ENCODE results near the gene ERI3. TPM values are rescaled to one million over a fixed set of nuclear protein-coding genes. Genes with fewer than 3 reads are reported as not detected.

Gene ERI3
- total RNA-seq, 1 donor, result 52.8 TPM

- H3K79me2 ChIP-seq (ENCODE audit: insufficient read depth, low read length), result no peaks in the 10 kb centered on the region
- no peaks in the 10 kb centered on the region for H3K9me3 ChIP-seq (ENCODE audit: low read depth, low read length)
- H3K4me1 ChIP-seq (ENCODE audit: insufficient read depth, low read length), result no peaks in the 10 kb centered on the region
- TF ChIP-seq, protein P1, sequence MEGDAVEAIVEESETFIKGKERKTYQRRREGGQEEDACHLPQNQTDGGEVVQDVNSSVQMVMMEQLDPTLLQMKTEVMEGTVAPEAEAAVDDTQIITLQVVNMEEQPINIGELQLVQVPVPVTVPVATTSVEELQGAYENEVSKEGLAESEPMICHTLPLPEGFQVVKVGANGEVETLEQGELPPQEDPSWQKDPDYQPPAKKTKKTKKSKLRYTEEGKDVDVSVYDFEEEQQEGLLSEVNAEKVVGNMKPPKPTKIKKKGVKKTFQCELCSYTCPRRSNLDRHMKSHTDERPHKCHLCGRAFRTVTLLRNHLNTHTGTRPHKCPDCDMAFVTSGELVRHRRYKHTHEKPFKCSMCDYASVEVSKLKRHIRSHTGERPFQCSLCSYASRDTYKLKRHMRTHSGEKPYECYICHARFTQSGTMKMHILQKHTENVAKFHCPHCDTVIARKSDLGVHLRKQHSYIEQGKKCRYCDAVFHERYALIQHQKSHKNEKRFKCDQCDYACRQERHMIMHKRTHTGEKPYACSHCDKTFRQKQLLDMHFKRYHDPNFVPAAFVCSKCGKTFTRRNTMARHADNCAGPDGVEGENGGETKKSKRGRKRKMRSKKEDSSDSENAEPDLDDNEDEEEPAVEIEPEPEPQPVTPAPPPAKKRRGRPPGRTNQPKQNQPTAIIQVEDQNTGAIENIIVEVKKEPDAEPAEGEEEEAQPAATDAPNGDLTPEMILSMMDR (IDR thresholded peaks at IDR 0.05; ENCODE audit: extremely low read depth, low read depth, low read length), result no peak
- H2AFZ ChIP-seq (ENCODE audit: low read length), result no peak overlapping the region
- no peak overlapping the region for H3K4me2 ChIP-seq (ENCODE audit: insufficient read depth, low read length)
- H3K4me3 ChIP-seq (ENCODE audit: insufficient read depth, low read length), result no peak overlapping the region
- no peaks in the 10 kb centered on the region for H3K27me3 ChIP-seq (ENCODE audit: insufficient read depth, low read length)
- H4K20me1 ChIP-seq (ENCODE audit: insufficient read depth, low read length), result peaks cover 48% of the 10 kb centered on the region
- no peak for DNase-seq (ENCODE audit: insufficient read length, low spot score, missing footprints)
- peaks cover 4% of the 10 kb centered on the region for H3K36me3 ChIP-seq (ENCODE audit: insufficient read depth, low read length)
- H3K27ac ChIP-seq (ENCODE audit: low read depth, low read length), result no peak overlapping the region
These were observed 93.8 kb downstream of the ERI3 start for GRCh38 chr1:44261171-44261817.

GRCh38 chr1:44260792-44261170 lies 94.3 kb downstream of the ERI3 start:
- TF ChIP-seq, protein P1 (IDR thresholded peaks at IDR 0.05; ENCODE audit: extremely low read depth, low read depth, low read length), result no peak
- no peak overlapping the region for H2AFZ ChIP-seq (ENCODE audit: low read length)
- H3K9me3 ChIP-seq (ENCODE audit: low read depth, low read length), result no peaks in the 10 kb centered on the region
- no peak overlapping the region for H3K4me2 ChIP-seq (ENCODE audit: insufficient read depth, low read length)
- no peaks in the 10 kb centered on the region for H3K4me1 ChIP-seq (ENCODE audit: insufficient read depth, low read length)
- peaks cover 4% of the 10 kb centered on the region for H3K36me3 ChIP-seq (ENCODE audit: insufficient read depth, low read length)
- H3K27me3 ChIP-seq (ENCODE audit: insufficient read depth, low read length), result no peaks in the 10 kb centered on the region
- no peak for DNase-seq (ENCODE audit: insufficient read length, low spot score, missing footprints)
- peaks cover 48% of the 10 kb centered on the region for H4K20me1 ChIP-seq (ENCODE audit: insufficient read depth, low read length)
- no peaks in the 10 kb centered on the region for H3K79me2 ChIP-seq (ENCODE audit: insufficient read depth, low read length)
- no peak overlapping the region for H3K4me3 ChIP-seq (ENCODE audit: insufficient read depth, low read length)
- H3K27ac ChIP-seq (ENCODE audit: low read depth, low read length), result no peak overlapping the region

DNA sequence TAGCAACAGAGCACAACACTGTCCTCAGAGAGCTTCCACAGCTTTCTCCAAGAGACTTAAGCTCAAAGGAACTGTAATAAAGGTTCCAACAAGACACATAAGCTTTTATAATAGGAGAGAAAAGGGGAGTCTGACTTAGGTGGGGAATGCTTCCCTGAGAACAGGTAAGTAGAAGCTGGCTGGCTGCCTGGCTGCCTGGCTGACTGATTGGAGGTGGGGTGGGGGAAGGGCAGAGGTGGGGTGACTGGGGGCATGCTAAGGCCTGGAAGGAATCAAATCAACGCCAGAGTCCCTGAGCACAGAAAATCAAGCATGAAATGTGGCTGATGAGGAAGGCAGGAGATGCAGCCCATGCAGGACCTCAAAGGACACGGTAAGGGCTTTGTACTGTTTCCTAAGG lies 96.0 kb downstream of the ERI3 start:
- no peaks in the 10 kb centered on the region for H3K9me3 ChIP-seq (ENCODE audit: low read depth, low read length)

More for the DNA sequence above, 96.0 kb downstream of the ERI3 start:
- peaks cover 43% of the 10 kb centered on the region for H4K20me1 ChIP-seq (ENCODE audit: insufficient read depth, low read length)
- no peaks in the 10 kb centered on the region for H3K4me1 ChIP-seq (ENCODE audit: insufficient read depth, low read length)
- TF ChIP-seq, protein P1 (IDR thresholded peaks at IDR 0.05; ENCODE audit: extremely low read depth, low read depth, low read length), result no peak
- no peak overlapping the region for H2AFZ ChIP-seq (ENCODE audit: low read length)
- no peak overlapping the region for H3K4me2 ChIP-seq (ENCODE audit: insufficient read depth, low read length)
- no peak overlapping the region for H3K4me3 ChIP-seq (ENCODE audit: insufficient read depth, low read length)
- no peak for DNase-seq (ENCODE audit: insufficient read length, low spot score, missing footprints)
- no peak overlapping the region for H3K27ac ChIP-seq (ENCODE audit: low read depth, low read length)
- peaks cover 4% of the 10 kb centered on the region for H3K36me3 ChIP-seq (ENCODE audit: insufficient read depth, low read length)
- no peaks in the 10 kb centered on the region for H3K27me3 ChIP-seq (ENCODE audit: insufficient read depth, low read length)
- H3K79me2 ChIP-seq (ENCODE audit: insufficient read depth, low read length), result no peaks in the 10 kb centered on the region
